PC-9 (cell line): ENCODE measurements around the gene SPRED2. TPM values are rescaled to one million over a fixed set of nuclear protein-coding genes. Genes with fewer than 3 reads are reported as not detected.

ENCODE experiments used
- BruUV-seq: library from RNA; stranded (reverse); fragments of 400-500 nt; replicated peaks from 2 replicates; lab custom pipeline; 2021; lab: Mats Ljungman, UMichigan
- CTCF ChIA-PET: fragments of 300-600 bp; sonication (Branson Sonifier 250); formaldehyde crosslinking; loops from one replicate; lab custom pipeline; 2022; ENCODE audit warnings: antibody characterized with exemption; lab: Charles Lee
- POLR2A ChIA-PET: fragments of 300-600 bp; sonication (Branson Sonifier 250); formaldehyde crosslinking; loops from one replicate; lab custom pipeline; 2022; ENCODE audit warnings: antibody characterized with exemption; ENCODE audit not compliant: unreplicated experiment; lab: Charles Lee
- DNase-seq, 2 experiments: peaks; one replicate each; pipeline versions ENCODE4 v3.0.0 to v3.0.0-alpha.2; 2015 to 2022; ENCODE audit warnings: mixed read lengths in 1 of 2
- H2AFZ ChIP-seq: fragments of 200-600 bp; sonication (generic); 2 replicates; pipeline ENCODE4 v1.8.1; 2017; ENCODE audit warnings: antibody characterized with exemption
- H3F3A ChIP-seq: fragments of 200-600 bp; sonication (generic); 2 replicates; pipeline ENCODE4 v1.8.1; 2017; ENCODE audit warnings: antibody characterized with exemption, mild to moderate bottlenecking, low read depth; ENCODE audit not compliant: insufficient read depth
- H3K27ac ChIP-seq: fragments of 200-600 bp; sonication (generic); 2 replicates; pipeline ENCODE4 v1.6.1; 2016; ENCODE audit warnings: mixed run types
- H3K27me3 ChIP-seq: fragments of 200-600 bp; sonication (generic); 2 replicates; pipeline ENCODE4 v1.6.1; 2016; ENCODE audit warnings: low read depth, mixed run types; ENCODE audit not compliant: insufficient read depth
- H3K36me3 ChIP-seq: fragments of 200-600 bp; sonication (generic); 2 replicates; pipeline ENCODE4 v1.6.1; 2016; ENCODE audit warnings: low read depth, mixed run types
- H3K4me1 ChIP-seq: fragments of 200-600 bp; sonication (generic); replicated peaks from 2 replicates; pipeline ENCODE4 v1.6.1; 2016; ENCODE audit warnings: mixed run types; ENCODE audit not compliant: insufficient read depth
- H3K4me2 ChIP-seq: fragments of 200-600 bp; sonication (generic); 2 replicates; pipeline ENCODE4 v1.6.1; 2017; ENCODE audit warnings: mixed run types
- H3K4me3 ChIP-seq: fragments of 200-600 bp; sonication (generic); 2 replicates; pipeline ENCODE4 v1.6.1; 2016; ENCODE audit warnings: mixed run types
- H3K79me2 ChIP-seq: fragments of 200-600 bp; sonication (generic); 2 replicates; pipeline ENCODE4 v1.6.1; 2017; ENCODE audit warnings: low read depth, mixed run types
- H3K9me2 ChIP-seq: fragments of 200-600 bp; sonication (generic); 2 replicates; pipeline ENCODE4 v1.8.1; 2017; ENCODE audit warnings: mild to moderate bottlenecking; ENCODE audit not compliant: insufficient read depth
- H3K9me3 ChIP-seq: fragments of 200-600 bp; sonication (generic); 2 replicates; pipeline ENCODE4 v1.8.1; 2016; ENCODE audit warnings: low read depth; ENCODE audit not compliant: insufficient read depth
- H4K20me1 ChIP-seq: fragments of 200-600 bp; sonication (generic); 2 replicates; pipeline ENCODE4 v1.8.1; 2017; ENCODE audit not compliant: insufficient read depth
- EZH2 ChIP-seq: fragments of 200-600 bp; sonication (generic); IDR thresholded peaks from 2 replicates; pipeline ENCODE4 v1.8.0; 2017; ENCODE audit warnings: antibody characterized with exemption, low read depth
- intact Hi-C: fragments of 100-400 bp; cut with micrococcal nuclease; formaldehyde crosslinking; loops from one replicate; pipeline ENCODE4 v1.10.0; 2022; ENCODE audit not compliant: unreplicated experiment
- total RNA-seq: library from RNA; stranded (reverse); gene quantifications from 2 replicates; pipeline ENCODE4 v1.2.3, GENCODE V29; 2021
- TF ChIP-seq, protein P1 (sequence below): fragments of 200-600 bp; sonication (generic); conservative IDR thresholded peaks from 2 replicates; pipeline ENCODE4 v1.6.1; 2017; ENCODE audit warnings: mixed run types, antibody characterized with exemption, mild to moderate bottlenecking, moderate library complexity

Gene SPRED2
- total RNA-seq, 1 experiment from 2014 or later: 33.6 TPM

GRCh38 chr2:65435625-65436168 lies 3.3 kb upstream of the SPRED2 start:
- TF ChIP-seq, protein P1, sequence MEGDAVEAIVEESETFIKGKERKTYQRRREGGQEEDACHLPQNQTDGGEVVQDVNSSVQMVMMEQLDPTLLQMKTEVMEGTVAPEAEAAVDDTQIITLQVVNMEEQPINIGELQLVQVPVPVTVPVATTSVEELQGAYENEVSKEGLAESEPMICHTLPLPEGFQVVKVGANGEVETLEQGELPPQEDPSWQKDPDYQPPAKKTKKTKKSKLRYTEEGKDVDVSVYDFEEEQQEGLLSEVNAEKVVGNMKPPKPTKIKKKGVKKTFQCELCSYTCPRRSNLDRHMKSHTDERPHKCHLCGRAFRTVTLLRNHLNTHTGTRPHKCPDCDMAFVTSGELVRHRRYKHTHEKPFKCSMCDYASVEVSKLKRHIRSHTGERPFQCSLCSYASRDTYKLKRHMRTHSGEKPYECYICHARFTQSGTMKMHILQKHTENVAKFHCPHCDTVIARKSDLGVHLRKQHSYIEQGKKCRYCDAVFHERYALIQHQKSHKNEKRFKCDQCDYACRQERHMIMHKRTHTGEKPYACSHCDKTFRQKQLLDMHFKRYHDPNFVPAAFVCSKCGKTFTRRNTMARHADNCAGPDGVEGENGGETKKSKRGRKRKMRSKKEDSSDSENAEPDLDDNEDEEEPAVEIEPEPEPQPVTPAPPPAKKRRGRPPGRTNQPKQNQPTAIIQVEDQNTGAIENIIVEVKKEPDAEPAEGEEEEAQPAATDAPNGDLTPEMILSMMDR: 0 out of 2 replicates have a peak, but pooled peaks have one; percentile 18
- TF ChIP-seq EZH2: no peak
- Histone ChIP-seq H3K36me3 (no peaks in the 10 kb centered on the region), H3K9me3 (no peaks in the 10 kb centered on the region), H3K4me3 (peak overlapping the region; percentile 83), H2AFZ (peak overlapping the region; percentile 82), H3K79me2 (peaks cover 30% of the 10 kb centered on the region), H3K4me2 (peak overlapping the region; percentile 88), H4K20me1 (no peaks in the 10 kb centered on the region), H3K27ac (peak overlapping the region; percentile 81), H3K4me1 (peaks cover 50% of the 10 kb centered on the region), H3F3A (peaks cover 48% of the 10 kb centered on the region), H3K27me3 (no peaks in the 10 kb centered on the region), H3K9me2 (no peaks in the 10 kb centered on the region)
- ChIA-PET CTCF (interaction anchor here (0.9 kb wide), 1 partner anchor 118 kb away, joined by 3 read pairs; no protein-coding TSS in a partner anchor), POLR2A (no interaction called here)
- peak; percentile 68 to 88 for DNase-seq
- no TSS peak for BruUV-seq
- intact Hi-C loops: loop anchor here (1.0 to 5.0 kb wide), 5 partner anchors 19 to 132 kb away; no protein-coding TSS in a partner anchor

DNA sequence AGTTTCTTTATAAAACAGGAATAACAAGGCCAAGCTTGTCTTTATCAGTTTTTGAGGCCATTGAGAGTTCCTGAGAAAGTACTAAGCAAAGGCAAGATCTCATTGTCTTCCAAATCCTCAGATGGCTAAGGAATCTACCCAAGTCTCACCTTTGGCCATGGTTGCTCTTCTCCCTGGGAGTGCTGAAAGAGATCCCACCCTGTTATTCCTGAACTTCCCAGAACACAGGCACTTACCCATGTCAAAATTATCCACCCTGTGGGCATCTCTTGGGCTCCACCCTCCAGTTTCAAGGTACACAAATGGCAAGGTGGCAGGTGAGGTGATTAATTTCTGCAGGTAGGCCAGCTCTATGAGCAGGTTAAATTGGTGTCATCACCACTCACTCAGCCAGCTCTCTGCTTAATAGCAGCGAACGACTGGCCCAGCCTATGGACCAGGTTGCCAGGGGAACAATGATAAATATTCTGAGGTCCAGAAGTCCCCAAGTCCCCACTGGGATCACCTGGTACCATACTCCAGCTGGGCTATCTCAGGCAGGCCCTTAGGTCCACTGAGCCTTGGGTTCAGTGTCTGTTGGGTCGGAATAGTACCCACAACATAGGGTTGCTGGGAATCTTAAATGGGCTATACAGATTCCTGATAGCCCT lies 2.3 kb upstream of the SPRED2 start:
- ChIA-PET CTCF (interaction anchor here (0.9 kb wide), 1 partner anchor 12 kb away, joined by 6 read pairs; no protein-coding TSS in a partner anchor), POLR2A (interaction anchor here (0.6 to 0.7 kb wide), 2 partner anchors 18 to 112 kb away, joined by 3 to 4 read pairs; no protein-coding TSS in a partner anchor)
- intact Hi-C loops: loop anchor here (5.0 kb wide), 4 partner anchors 112 to 912 kb away; partner anchors contain the start of gene AFTPH
- Histone ChIP-seq H3K4me1 (peaks cover 57% of the 10 kb centered on the region), H3K4me3 (peak overlapping the region; percentile 83; the same call in 1 of the 2 replicates), H3K4me2 (peak overlapping the region; percentile 88), H3K9me2 (no peaks in the 10 kb centered on the region), H4K20me1 (peaks cover 7% of the 10 kb centered on the region), H2AFZ (no peak overlapping the region; the same call in 1 of the 2 replicates), H3K79me2 (peaks cover 40% of the 10 kb centered on the region), H3K36me3 (no peaks in the 10 kb centered on the region), H3K9me3 (no peaks in the 10 kb centered on the region), H3K27ac (0 out of 2 replicates have a peak overlapping the region, but pooled peaks have one; percentile 81), H3K27me3 (no peaks in the 10 kb centered on the region), H3F3A (peaks cover 57% of the 10 kb centered on the region)
- BruUV-seq: no TSS peak
- DNase-seq: peak in 1 of 2 experiments; percentile 52
- TF ChIP-seq, protein P1: no peak
- TF ChIP-seq EZH2: no peak

DNA sequence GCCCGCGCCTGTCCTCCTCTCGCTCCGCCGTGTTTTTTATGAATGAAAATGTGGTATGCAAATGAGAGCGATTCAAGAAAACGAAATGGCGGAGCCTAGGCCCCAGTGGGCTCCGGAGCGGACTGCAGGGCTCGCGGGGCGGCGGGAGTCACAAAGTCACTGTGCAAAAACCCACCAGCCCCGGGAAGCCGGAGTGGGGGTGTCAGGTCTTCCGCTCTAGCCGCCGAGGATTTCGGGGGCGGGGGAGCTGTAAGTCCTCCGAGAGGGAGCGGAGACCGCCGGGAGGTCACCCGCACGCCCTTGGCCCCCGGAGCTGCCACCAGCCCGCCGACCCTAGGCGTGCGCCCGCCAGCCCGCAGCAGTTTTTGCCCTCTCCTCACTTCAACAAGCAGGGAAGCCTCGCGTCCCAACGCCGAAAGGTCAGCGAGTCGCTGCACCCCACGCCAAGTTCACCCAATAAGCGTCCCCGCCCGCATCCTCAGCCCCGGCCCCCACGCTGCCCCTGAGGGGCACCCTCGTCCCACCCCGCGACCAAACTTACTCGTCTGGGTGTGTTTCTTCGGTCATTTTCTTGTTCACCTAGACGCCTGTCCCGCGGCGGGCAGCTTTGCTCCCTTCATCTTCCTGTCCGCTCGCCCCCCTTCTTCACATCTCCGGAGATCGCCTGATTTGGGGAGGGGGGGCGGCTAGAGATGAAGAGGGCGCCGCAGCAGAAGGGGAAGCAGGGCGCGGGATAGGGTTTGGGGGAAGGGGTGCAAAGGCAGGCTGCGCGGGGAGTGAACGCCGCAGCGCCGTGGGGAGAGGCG lies 775 bp downstream of the SPRED2 start:
- no peaks in the 10 kb centered on the region for H3K9me3 ChIP-seq
- H3K27ac ChIP-seq: peak overlapping the region; percentile 59
- H3K9me2 ChIP-seq: no peaks in the 10 kb centered on the region
- peaks cover 48% of the 10 kb centered on the region for H3K4me1 ChIP-seq
- intact Hi-C loops: loop anchor here (1.0 to 5.0 kb wide), 7 partner anchors 48 to 909 kb away; partner anchors contain the start of gene AFTPH
- ChIA-PET POLR2A (interaction anchor here (0.6 kb wide), 1 partner anchor 34 kb away, joined by 5 read pairs; no protein-coding TSS in a partner anchor), CTCF (no interaction called here)
- peaks cover 28% of the 10 kb centered on the region for H4K20me1 ChIP-seq
- H3K36me3 ChIP-seq: 0 out of 2 replicates have a peak, but pooled peaks cover 4% of the 10 kb centered on the region
- H3K79me2 ChIP-seq: peaks cover 71% of the 10 kb centered on the region
- H3F3A ChIP-seq: peaks cover 41% of the 10 kb centered on the region
- H2AFZ ChIP-seq: peak overlapping the region; percentile 84
- BruUV-seq: TSS peak; percentile 27
- DNase-seq: peak; percentile 47 to 58
- TF ChIP-seq, protein P1: no peak
- no peak for TF ChIP-seq EZH2
- H3K4me2 ChIP-seq: peak overlapping the region; percentile 87
- peak overlapping the region; percentile 91 for H3K4me3 ChIP-seq
- no peaks in the 10 kb centered on the region for H3K27me3 ChIP-seq
